Stomach (tissue), 4 donors: ENCODE results near the gene RABGEF1.

Experiments
- CTCF ChIP-seq, 7 experiments: fragments of 450-650 bp in 4 of 7; fragments of 200-600 bp in 3 of 7; sonication (generic) in 3 of 7; IDR thresholded peaks; one replicate each; pipeline ENCODE4 v1.5.1; 2016 to 2019; ENCODE audit warnings: antibody characterized with exemption in 7 of 7, control low read depth in 2 of 7, mild to moderate bottlenecking in 1 of 7
- EP300 ChIP-seq: sonication (generic); formaldehyde crosslinking; IDR thresholded peaks from one replicate; pipeline ENCODE4 v1.6.1; 2017; ENCODE audit warnings: antibody characterized with exemption
- POLR2A ChIP-seq, 4 donors: fragments of 450-650 bp; IDR thresholded peaks; one replicate each; pipeline ENCODE4 v1.6.1; 2016; ENCODE audit warnings: antibody characterized with exemption in 4 of 4, control low read depth in 2 of 4, mild to moderate bottlenecking in 1 of 4, moderate library complexity in 1 of 4
- POLR2AphosphoS5 ChIP-seq, 3 donors: sonication (generic); formaldehyde crosslinking; IDR thresholded peaks; one replicate each; pipeline ENCODE4 v1.6.1; 2016; ENCODE audit warnings: antibody characterized with exemption in 3 of 3

- TF ChIP-seq POLR2A (IDR thresholded peaks at IDR 0.05) (no peak), CTCF (IDR thresholded peaks at IDR 0.05) (no peak), POLR2AphosphoS5 (IDR thresholded peaks at IDR 0.05) (no peak), EP300 (no peak)
These were observed 39.9 kb upstream of the RABGEF1 start for GRCh38 chr7:66700633-66701131.
